OCI-LY7 (cell line): ENCODE data around the gene EPHB1. TPM values are rescaled to one million over a fixed set of nuclear protein-coding genes. Genes with fewer than 3 reads are reported as not detected.

Experiments
- BruUV-seq: library from RNA; stranded (reverse); fragments of 400-500 nt; replicated peaks from 2 replicates; lab custom pipeline; 2021; lab: Mats Ljungman, UMichigan
- CTCF ChIA-PET: fragments of 300-600 bp; sonication (Branson Sonifier 250); formaldehyde crosslinking; loops from one replicate; lab custom pipeline; 2022; ENCODE audit warnings: antibody characterized with exemption; ENCODE audit not compliant: unreplicated experiment; lab: Charles Lee
- POLR2A ChIA-PET: fragments of 300-600 bp; sonication (Branson Sonifier 250); formaldehyde crosslinking; loops from one replicate; lab custom pipeline; 2022; ENCODE audit warnings: antibody characterized with exemption; lab: Charles Lee
- DNase-seq: peaks from one replicate; pipeline ENCODE4 v3.0.0-alpha.2; 2015; ENCODE audit warnings: low spot score
- H2AFZ ChIP-seq: fragments of 200-600 bp; sonication (generic), shearing (Covaris generic); 2 replicates; pipeline ENCODE4 v1.6.1; 2014; ENCODE audit warnings: mild to moderate bottlenecking, antibody characterized with exemption, low read length, moderate library complexity
- H3K27ac ChIP-seq: fragments of 200-600 bp; sonication (generic); 2 replicates; pipeline ENCODE4 v1.5.1; 2014; ENCODE audit warnings: mixed run types, low read depth, mild to moderate bottlenecking, moderate library complexity, low read length, inconsistent platforms; ENCODE audit not compliant: poor library complexity, severe bottlenecking
- H3K36me3 ChIP-seq: fragments of 200-600 bp; sonication (generic); 2 replicates; pipeline ENCODE4 v1.6.1; 2014; ENCODE audit warnings: mild to moderate bottlenecking, antibody characterized with exemption, low read length, moderate library complexity, mixed read lengths; ENCODE audit not compliant: insufficient read depth
- H3K4me1 ChIP-seq: fragments of 200-600 bp; sonication (generic); 2 replicates; pipeline ENCODE4 v1.5.1; 2014; ENCODE audit warnings: mild to moderate bottlenecking, low read length; ENCODE audit not compliant: insufficient read depth, poor library complexity, severe bottlenecking
- H3K4me2 ChIP-seq: fragments of 200-600 bp; sonication (generic); 2 replicates; pipeline ENCODE4 v1.6.1; 2014; ENCODE audit warnings: mild to moderate bottlenecking, low read length
- H3K4me3 ChIP-seq: fragments of 200-600 bp; sonication (generic); 2 replicates; pipeline ENCODE4 v1.5.1; 2014; ENCODE audit warnings: mild to moderate bottlenecking, low read depth, low read length; ENCODE audit not compliant: poor library complexity, severe bottlenecking
- H3K79me2 ChIP-seq: fragments of 200-600 bp; sonication (generic); 2 replicates; pipeline ENCODE4 v1.6.1; 2016; ENCODE audit warnings: low read depth, mild to moderate bottlenecking, low read length, moderate library complexity, mixed read lengths; ENCODE audit not compliant: insufficient read depth
- H3K9me2 ChIP-seq: fragments of 200-600 bp; sonication (generic); 2 replicates; pipeline ENCODE4 v1.6.1; 2016; ENCODE audit warnings: mild to moderate bottlenecking, low read length, mixed read lengths; ENCODE audit not compliant: insufficient read depth
- H3K9me3 ChIP-seq: fragments of 200-600 bp; sonication (generic); 2 replicates; pipeline ENCODE4 v1.6.1; 2014; ENCODE audit warnings: mild to moderate bottlenecking, mixed run types, low read length, mixed read lengths
- H4K20me1 ChIP-seq: fragments of 200-600 bp; sonication (generic); 2 replicates; pipeline ENCODE4 v1.6.1; 2014; ENCODE audit warnings: mild to moderate bottlenecking, antibody characterized with exemption, low read length, moderate library complexity, mixed read lengths; ENCODE audit not compliant: insufficient read depth
- EZH2phosphoT487 ChIP-seq: fragments of 200-600 bp; sonication (generic); IDR thresholded peaks from 2 replicates; pipeline ENCODE4 v1.6.1; 2018; ENCODE audit warnings: low read depth, borderline replicate concordance, mild to moderate bottlenecking, mixed run types, antibody characterized with exemption, low read length, moderate library complexity, mixed read lengths
- intact Hi-C: fragments of 100-400 bp; cut with micrococcal nuclease; formaldehyde crosslinking; loops from one replicate; pipeline ENCODE4 v1.10.0; 2022; ENCODE audit not compliant: unreplicated experiment
- total RNA-seq, 2 experiments: library from RNA; depleted of rRNA in 1 of 2; stranded (reverse); fragments of >200 nt in 1 of 2; shearing (Covaris generic) in 1 of 2; gene quantifications; 2 replicates each; pipeline ENCODE4 v1.2.3, GENCODE V29; 2014 to 2022
- TF ChIP-seq, protein P1 (sequence below): fragments of 200-600 bp; sonication (generic); conservative IDR thresholded peaks from 2 replicates; pipeline ENCODE4 v1.5.1; 2014; ENCODE audit warnings: mild to moderate bottlenecking, antibody characterized with exemption, low read length, moderate library complexity, mixed read lengths

Gene EPHB1
- total RNA-seq, 2 experiments from 2014 or later: 0.54 to 1.3 TPM

DNA sequence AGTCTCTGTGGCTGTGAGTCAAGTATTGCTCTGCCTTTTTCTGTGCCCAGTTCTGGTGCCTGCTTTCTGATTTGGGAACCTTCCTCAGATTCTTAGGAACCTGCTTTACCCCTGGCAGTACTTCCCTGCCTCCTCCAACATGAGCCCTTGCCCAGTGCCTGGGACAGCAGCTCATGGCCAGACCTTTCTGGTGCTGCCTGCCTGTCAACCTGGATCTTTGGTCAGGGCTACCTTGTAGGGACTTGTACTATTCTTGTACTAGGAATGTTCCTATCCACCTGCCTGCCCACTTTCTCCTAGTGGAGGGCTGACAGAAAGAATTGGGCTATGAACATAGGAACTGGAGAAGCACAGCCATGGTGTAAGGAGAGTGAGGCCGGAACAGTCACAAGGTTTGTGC, 28.8 kb upstream of the EPHB1 start:
- POLR2A ChIA-PET: no interaction called here
- Histone ChIP-seq H3K9me3 (no peaks in the 10 kb centered on the region), H4K20me1 (no peaks in the 10 kb centered on the region), H3K9me2 (no peaks in the 10 kb centered on the region), H3K27ac (no peak overlapping the region), H3K4me3 (no peak overlapping the region), H2AFZ (no peak overlapping the region), H3K79me2 (no peaks in the 10 kb centered on the region), H3K4me2 (no peak overlapping the region), H3K36me3 (no peaks in the 10 kb centered on the region), H3K4me1 (no peaks in the 10 kb centered on the region)
- no peak for DNase-seq
- BruUV-seq: no TSS peak
- intact Hi-C loops: no loop called here
- CTCF ChIA-PET: no interaction called here
- no peak for TF ChIP-seq EZH2phosphoT487
- TF ChIP-seq, protein P1, sequence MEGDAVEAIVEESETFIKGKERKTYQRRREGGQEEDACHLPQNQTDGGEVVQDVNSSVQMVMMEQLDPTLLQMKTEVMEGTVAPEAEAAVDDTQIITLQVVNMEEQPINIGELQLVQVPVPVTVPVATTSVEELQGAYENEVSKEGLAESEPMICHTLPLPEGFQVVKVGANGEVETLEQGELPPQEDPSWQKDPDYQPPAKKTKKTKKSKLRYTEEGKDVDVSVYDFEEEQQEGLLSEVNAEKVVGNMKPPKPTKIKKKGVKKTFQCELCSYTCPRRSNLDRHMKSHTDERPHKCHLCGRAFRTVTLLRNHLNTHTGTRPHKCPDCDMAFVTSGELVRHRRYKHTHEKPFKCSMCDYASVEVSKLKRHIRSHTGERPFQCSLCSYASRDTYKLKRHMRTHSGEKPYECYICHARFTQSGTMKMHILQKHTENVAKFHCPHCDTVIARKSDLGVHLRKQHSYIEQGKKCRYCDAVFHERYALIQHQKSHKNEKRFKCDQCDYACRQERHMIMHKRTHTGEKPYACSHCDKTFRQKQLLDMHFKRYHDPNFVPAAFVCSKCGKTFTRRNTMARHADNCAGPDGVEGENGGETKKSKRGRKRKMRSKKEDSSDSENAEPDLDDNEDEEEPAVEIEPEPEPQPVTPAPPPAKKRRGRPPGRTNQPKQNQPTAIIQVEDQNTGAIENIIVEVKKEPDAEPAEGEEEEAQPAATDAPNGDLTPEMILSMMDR: no peak

DNA sequence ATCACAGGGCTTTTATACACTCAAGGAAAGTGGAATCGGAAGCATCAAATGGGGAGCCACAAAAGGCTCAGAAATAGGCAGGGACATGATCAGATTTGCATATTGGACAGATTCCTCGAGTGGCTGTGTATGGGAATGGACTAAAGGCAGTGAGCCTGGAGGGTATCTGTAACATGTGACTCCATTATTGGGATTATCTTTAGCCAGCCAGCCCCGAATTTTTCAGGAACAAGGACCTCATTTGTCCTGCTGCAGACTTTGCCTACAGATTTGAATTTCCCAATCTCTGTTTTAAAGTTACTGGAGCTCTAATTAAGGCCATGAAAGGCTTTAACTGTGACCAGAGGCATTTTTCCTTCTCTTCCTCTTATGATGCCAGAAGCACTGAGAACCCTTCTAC, 26.9 kb upstream of the EPHB1 start:
- no peaks in the 10 kb centered on the region for H4K20me1 ChIP-seq
- intact Hi-C loops: no loop called here
- ChIA-PET POLR2A (no interaction called here), CTCF (no interaction called here)
- H3K79me2 ChIP-seq: no peaks in the 10 kb centered on the region
- no peaks in the 10 kb centered on the region for H3K4me1 ChIP-seq
- TF ChIP-seq, protein P1: no peak
- no peak for TF ChIP-seq EZH2phosphoT487
- no peaks in the 10 kb centered on the region for H3K9me3 ChIP-seq
- BruUV-seq: no TSS peak
- H3K4me3 ChIP-seq: no peak overlapping the region
- H3K4me2 ChIP-seq: no peak overlapping the region
- H3K36me3 ChIP-seq: no peaks in the 10 kb centered on the region
- DNase-seq: no peak
- no peaks in the 10 kb centered on the region for H3K9me2 ChIP-seq
- H3K27ac ChIP-seq: no peak overlapping the region
- no peak overlapping the region for H2AFZ ChIP-seq

DNA sequence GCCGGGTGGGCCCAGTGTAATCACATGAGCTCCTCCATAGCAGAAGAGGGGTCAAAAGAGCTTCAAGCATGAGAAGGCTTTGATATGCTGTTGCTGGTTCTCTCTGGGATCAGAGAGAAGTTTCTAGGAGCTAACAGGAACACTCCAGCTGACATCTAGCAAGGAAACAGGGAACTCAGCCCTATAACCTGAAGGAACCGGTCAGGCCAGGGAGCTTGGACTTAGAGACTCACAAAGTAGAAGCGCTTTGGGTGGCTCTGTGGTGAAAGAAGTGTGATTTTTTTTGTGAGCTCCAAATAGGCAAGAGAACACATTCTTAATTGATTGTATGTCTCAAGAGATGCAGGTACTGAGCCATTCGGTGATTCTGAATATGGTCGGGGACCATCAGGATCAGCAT, 26.2 kb upstream of the EPHB1 start:
- H3K9me3 ChIP-seq: no peaks in the 10 kb centered on the region

More for the DNA sequence above, 26.2 kb upstream of the EPHB1 start:
- DNase-seq: no peak
- TF ChIP-seq, protein P1: no peak
- TF ChIP-seq EZH2phosphoT487: no peak
- Histone ChIP-seq H3K4me1 (no peaks in the 10 kb centered on the region), H3K4me2 (no peak overlapping the region), H2AFZ (no peak overlapping the region), H3K4me3 (no peak overlapping the region), H3K79me2 (no peaks in the 10 kb centered on the region), H4K20me1 (no peaks in the 10 kb centered on the region), H3K36me3 (no peaks in the 10 kb centered on the region), H3K9me2 (no peaks in the 10 kb centered on the region), H3K27ac (no peak overlapping the region)
- intact Hi-C loops: no loop called here
- ChIA-PET POLR2A (no interaction called here), CTCF (no interaction called here)
- BruUV-seq: no TSS peak
